ENCODE results near the gene SEPTIN1.

DNA sequence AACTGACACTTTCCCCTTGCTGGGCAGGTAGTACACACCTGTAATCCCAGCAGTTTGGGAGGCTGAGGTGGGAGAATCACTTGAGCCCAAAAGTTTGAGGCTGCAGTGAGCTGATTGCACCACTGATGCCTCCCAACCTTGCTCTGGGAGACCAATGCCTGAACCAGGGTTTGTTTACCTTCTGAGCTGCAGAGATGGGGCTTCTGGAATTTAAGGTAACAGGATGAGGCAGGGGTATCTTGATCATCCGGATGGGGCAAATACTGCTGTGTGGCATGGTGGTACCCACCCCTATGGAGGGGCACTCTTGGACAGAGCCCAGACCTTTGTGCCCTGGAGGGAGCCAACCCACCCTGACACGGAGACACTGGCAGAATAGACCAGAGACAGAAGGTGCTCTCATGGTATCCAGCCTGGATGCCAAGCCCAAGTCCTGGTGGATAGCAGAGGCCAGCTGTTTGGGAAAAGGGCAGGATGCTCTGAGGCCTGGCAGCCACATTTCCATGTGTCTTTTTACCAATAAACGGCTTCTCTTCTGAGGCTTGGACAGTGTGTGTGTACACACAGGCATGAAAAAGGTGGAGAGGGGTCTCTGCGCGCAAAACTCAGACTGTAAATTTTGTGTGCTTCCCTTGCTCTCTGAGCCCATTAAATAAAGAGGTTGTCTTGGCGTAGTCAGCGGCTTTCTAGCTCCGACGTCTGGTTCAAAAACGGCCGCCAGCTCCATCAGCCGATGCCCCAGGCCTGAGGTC is 17.2 kb upstream of the SEPTIN1 start:
- TF ChIP-seq BHLHE40 (IDR thresholded peaks at IDR 0.05; ENCODE audit: low read length) (no peak), SP1 (IDR thresholded peaks at IDR 0.05) (no peak), SP1 (CRISPR knock-in tag; IDR thresholded peaks at IDR 0.05) (no peak), MLLT10 (CRISPR knock-in tag; IDR thresholded peaks at IDR 0.05) (no peak), MATR3 (CRISPR knock-in tag; IDR thresholded peaks at IDR 0.05) (no peak), RAD21 (CRISPR knock-in tag; IDR thresholded peaks at IDR 0.05) (no peak), ZNF317 (CRISPR knock-in tag; IDR thresholded peaks at IDR 0.05) (no peak), RFXAP (CRISPR knock-in tag; IDR thresholded peaks at IDR 0.05; ENCODE audit: borderline replicate concordance) (no peak), HOXA9 (CRISPR knock-in tag; IDR thresholded peaks at IDR 0.05; ENCODE audit: borderline replicate concordance) (no peak), CHCHD3 (CRISPR knock-in tag; IDR thresholded peaks at IDR 0.05) (no peak)
- TF ChIP-seq, protein P1, sequence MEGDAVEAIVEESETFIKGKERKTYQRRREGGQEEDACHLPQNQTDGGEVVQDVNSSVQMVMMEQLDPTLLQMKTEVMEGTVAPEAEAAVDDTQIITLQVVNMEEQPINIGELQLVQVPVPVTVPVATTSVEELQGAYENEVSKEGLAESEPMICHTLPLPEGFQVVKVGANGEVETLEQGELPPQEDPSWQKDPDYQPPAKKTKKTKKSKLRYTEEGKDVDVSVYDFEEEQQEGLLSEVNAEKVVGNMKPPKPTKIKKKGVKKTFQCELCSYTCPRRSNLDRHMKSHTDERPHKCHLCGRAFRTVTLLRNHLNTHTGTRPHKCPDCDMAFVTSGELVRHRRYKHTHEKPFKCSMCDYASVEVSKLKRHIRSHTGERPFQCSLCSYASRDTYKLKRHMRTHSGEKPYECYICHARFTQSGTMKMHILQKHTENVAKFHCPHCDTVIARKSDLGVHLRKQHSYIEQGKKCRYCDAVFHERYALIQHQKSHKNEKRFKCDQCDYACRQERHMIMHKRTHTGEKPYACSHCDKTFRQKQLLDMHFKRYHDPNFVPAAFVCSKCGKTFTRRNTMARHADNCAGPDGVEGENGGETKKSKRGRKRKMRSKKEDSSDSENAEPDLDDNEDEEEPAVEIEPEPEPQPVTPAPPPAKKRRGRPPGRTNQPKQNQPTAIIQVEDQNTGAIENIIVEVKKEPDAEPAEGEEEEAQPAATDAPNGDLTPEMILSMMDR (CRISPR knock-in tag; IDR thresholded peaks at IDR 0.05): no peak
